ENCODE measurements around the gene PPP3CB.

PPP3CB gene

DNA sequence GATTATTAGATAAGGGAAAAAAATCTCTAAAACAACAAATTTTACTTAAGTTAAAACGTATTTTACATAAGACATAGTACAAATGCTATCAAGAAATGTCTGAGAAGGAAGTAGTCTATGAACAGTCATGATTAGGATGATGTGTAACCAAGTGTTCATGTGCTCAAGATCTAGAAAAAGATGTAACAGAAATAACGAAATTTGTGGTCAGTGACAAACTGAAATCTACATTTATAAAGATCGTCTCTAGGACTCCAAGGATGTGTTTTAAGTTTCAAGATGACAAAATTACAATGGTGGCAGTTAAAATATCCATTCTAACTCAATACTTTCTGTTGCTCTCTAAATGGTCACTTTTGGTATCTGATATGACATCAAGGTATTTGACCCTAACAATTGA lies 17.2 kb downstream of the PPP3CB start:
- no peak for DNase-seq

DNA sequence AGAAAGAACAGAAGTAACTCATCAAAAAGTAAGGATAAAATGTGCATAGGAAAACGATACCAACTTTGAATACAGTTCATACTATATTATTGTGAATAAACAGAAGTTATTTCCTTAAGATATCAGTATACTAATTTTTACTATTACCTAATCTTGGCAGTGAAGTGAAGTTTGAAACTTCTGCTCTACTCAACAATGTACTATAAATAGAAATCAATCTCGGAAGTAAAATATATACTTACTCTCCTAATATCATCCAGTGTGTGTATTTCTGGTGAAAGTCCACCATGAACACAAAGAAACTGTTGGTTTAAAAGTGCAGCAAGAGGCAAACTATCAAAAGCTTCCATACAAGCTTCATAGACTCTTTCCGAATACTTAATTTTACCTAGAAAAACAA lies 24.6 kb downstream of the PPP3CB start:
- no peak for DNase-seq

DNA sequence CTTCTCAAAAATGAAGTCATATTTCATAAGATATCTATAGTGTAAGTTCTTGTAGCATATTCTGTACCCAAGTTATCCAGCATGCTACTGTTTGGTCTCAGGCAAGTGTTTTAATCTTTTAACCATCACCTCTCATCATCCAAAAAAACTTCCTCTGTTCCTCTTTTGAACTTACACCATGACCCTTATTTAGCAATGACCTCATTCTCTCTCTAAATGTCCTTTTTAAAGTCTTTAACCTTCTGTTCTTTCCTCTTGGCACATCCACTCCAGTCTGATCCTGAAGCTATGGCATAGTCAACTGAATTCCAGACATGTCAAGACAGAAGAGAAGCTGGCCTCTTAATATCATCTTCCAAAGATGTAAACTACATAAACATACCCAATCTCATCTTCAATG lies 26.2 kb downstream of the PPP3CB start:
- no peak for DNase-seq

DNA sequence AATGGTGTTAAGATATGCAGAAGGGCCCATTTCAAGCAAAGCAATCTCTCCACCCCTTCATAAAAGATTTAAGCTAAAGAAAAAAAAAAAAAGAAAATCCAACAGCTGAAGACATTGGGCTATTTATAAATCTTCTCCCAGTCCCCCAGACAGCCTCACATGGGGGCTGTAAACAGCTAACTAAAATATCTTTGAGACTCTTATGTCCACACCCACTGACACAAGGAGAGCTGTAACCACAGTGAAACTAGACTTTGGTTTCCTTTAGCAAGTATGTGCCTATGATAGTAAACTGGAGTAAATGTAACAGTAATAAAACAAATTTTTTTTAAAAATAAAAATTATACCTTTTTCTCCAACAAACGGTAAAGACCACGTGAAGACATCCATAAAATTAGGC lies 28.6 kb downstream of the PPP3CB start:
- DNase-seq, result no peak

DNA sequence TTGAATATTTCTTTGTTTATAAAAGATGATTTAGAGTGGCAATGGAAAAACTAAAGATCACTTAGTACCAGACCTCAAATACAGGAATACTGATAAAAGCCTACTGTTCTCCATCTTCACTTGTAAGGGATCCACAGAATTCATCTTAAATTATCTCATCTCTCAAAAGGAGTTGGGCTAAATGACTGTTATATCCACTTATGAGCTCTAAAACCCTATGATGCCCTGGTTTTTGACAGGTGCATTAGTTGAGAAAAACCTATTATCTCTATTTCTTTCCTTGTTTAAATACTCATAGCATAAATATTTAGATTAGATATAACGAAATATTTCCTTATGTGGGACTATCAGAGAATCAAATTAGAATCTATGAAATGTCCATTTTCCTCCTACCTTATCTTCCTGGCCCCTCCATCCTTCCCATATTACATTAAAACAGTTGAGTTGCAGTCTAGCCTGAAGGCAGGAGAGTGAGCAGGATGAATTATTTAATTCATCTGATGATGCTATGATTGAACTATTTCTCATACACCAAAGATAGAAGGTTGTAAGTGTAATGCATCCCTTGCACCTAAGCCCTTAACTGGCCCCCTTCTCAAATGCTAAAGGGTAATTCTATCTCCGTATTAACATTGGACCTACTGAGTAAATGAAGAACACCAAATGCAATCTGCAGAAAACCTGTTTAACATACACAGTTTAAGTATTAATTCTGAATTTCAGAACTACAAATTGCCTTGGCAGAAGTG lies 29.7 kb downstream of the PPP3CB start:
- no peak for DNase-seq

DNA sequence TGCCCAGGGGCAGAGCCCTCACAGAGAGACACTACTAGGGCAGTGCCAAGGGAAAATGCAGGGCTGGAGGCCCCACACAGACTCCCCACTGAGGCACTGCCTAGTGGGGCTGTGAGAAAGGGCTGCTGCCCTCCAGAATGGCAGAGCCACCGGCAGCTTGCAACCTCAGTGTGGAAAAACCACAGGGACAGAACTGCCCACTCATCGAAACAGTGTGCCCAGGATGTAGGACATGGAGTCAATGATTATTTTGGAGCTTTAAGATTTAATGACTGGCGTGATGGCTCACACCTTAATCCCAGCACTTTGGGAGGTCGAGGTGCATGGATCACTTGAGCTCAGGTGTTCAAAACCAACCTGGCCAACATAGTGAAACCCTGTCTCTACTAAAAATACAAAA lies 34.9 kb downstream of the PPP3CB start:
- no peak for DNase-seq

DNA sequence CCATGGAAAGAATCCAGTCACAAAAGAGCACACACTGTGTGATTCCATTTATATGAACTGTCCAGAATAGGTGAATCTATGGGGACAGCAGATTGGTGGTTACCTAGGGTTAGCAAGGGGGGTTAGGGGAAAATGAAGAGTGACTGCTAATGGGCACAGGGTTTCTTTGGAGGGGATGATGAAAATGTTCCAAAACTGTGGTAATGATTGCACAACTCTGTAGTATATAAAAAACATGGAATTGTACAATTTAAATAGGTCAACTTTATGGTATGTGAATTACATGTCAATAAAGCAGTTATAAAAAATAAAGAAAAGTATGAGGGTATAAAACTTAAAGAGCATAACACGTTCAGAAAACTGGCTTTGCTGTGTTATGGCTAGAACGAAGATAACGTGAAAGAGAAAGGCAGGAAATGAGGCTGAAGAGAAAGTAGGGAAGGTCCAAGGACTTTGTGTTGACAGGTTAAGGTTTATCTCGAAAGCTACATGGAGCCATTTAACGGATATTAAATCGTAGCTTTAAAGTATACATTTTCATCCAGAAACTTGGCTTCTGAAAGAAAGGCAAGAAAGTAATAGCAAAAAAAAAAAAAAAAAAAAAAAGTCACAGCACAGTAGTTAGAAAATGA lies 36.0 kb downstream of the PPP3CB start:
- DNase-seq, result no peak

DNA sequence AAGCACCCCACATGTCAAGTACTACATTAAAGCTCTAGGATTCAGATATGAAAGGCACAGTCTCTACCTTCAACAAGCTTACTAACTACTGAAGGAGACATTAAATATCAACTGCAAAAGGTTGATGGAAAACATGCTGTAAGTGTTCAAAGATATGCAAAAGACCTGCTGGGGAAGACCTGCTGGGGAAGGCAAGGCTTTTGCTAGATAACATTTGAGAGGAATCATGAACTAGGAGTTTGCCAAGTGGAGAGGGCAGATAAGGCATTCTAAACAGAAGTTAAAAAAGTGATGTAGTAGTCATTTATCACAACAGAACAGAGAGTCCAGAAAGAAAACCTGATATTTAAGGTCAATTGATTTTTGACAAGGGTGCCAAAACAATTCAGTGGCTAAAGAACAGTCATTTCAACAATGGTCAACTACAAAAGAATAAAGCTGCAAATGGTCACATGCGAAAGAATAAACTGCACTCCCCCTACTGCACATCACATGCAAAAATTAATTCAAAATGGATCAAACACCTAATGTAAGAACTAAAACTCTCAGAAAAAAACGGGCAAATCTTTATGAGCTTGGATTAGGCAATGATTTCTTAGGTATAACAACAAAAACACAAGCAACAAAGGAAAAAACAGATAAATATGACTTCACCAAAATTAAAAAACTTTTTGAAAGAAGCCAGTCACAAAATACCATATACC lies 39.5 kb downstream of the PPP3CB start:
- no peak for DNase-seq

DNA sequence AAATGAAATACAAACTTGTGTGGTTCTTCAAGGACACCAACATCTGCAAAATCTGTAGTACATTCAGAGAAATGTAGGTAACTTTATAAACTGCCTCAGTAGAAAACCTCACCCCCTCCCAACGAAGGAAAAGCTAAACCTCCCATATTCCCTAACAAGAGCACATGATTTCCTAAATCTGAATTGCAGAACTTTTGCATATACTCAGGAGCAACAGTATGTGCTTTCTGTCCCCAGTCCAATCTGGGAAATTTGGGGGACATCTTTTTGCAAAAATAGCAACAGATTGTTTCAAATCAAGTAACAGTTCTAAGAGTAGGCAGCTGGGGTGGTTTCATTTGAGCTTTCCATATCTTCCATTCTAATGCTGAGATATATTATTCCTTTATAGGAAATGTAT lies 46.7 kb downstream of the PPP3CB start:
- DNase-seq, result no peak

DNA sequence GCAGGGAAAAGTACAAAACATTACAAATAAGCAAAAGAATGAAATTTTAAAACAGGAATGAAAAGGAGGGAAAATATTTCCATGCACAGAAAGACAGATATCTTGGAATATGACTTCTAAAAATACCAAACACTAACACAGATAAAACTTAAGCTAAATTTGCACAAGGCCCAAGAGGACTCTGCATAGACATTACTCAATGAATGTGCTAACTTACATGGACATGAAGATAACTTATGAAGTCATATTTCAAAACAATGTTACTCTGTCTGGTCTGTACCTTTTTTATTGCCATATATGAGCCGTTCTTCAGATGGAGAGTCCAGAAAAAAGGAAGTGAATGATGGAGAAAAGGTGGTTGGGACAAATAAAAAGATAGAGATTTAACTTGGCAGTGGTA lies 47.4 kb downstream of the PPP3CB start:
- no peak for DNase-seq

DNA sequence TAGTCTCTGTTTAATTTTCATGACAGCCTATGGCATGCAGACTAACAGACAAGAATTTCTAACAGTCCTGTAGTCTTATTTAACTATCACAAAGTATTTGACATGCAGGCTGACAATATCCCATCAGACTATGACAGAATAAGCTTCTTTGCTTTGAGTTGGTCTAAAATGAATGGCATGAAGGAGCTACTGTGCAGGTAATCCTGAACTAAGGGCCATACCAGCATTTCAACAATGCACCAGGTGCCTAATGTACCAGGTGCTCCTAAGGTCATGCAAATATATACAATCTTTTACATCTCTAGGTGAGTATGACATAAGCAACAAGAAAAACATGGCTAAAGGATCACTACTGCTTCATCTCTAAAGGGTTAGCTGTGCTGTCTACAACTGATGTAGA lies 48.9 kb downstream of the PPP3CB start:
- DNase-seq, result no peak

DNA sequence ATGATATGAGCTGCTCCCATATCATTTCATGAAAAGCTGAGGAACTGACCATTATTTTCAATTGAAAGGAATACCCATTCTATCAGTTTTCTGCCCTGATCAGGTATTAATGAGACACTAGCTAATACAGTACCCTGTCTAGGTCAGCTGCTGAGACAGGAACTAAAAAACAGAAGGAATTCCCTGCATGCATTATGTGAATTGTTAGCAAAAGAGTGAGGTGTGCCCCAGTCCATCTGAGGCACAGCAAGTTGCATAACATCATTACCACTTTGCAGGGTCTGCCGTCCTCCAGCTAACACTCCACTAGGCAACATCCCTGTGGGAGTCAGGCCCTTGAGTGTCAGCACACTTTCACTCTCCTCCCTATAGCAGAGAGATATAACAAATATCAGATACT lies 51.4 kb downstream of the PPP3CB start:
- no peak for DNase-seq

DNA sequence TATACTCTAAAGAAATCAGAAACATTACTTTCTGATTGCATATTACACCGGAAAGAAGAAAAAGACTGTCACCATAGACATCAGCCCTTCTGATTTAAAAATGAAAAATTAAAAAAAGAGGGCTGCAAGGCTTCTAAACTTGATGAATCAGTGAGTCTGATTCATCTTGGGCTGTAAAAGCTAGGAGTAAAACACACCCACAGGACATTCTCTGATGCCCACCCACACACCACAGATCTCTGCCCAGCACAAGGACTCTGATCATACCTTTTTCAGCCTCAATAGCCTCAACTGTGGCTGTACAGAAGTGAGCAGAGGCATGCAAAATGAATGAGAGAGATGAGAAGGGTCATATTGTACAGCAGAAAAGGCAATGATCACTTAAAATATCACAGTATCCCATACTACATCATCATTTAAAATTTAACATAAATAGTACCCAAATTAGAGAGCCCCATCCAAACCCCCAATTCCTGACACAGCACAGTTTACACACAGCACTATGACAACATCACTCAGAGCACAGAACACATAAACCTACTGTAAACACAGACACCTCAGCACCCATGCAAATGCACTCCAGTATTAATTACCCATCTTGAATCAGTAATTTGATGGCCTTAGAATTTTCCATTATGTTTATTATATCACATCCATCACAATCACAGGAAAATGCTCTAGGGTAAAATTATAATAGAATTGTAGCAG lies 56.1 kb downstream of the PPP3CB start:
- no peak for DNase-seq

DNA sequence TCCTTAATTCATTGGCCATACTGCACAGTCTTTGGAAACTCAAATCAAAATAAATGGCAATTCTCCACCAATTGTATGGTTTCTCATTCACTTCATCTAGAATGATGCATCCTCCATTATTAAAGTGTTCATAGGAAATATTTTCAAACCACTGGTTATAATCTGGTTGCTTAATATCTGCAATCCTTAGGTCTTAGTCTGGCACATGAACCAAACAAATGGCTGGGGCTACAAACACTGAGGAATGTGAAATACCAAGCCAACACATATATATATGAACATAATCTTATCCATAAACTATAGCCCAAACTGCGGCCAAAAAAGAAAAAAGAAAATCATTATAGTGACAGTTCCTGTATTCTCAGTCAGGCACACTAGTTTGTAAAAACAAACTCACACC lies 56.8 kb downstream of the PPP3CB start:
- DNase-seq, result no peak

DNA sequence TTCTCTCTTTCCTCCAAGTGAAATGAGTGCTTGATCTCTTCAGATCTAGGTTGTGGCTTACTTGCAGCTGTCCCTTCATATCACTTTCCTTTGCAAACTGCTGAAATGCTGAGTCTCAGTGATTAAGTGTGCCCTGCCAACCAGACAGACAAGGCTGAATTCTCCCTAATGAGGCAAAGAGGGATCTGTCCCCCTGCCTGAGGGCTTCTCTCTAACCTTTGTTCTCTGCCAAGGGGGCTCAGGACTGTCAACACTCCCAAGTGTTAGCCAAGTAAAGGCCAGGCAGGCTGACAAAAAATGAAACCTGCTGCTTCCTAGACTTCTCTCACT lies 62.3 kb downstream of the PPP3CB start, which contains the start of gene MSS51:
Gene MSS51, minus strand, starts transcription at position 24 of the 330 bp plus-strand sequence. CDS start 5,277 bp downstream, outside the sequence.
- no peak for DNase-seq

DNA sequence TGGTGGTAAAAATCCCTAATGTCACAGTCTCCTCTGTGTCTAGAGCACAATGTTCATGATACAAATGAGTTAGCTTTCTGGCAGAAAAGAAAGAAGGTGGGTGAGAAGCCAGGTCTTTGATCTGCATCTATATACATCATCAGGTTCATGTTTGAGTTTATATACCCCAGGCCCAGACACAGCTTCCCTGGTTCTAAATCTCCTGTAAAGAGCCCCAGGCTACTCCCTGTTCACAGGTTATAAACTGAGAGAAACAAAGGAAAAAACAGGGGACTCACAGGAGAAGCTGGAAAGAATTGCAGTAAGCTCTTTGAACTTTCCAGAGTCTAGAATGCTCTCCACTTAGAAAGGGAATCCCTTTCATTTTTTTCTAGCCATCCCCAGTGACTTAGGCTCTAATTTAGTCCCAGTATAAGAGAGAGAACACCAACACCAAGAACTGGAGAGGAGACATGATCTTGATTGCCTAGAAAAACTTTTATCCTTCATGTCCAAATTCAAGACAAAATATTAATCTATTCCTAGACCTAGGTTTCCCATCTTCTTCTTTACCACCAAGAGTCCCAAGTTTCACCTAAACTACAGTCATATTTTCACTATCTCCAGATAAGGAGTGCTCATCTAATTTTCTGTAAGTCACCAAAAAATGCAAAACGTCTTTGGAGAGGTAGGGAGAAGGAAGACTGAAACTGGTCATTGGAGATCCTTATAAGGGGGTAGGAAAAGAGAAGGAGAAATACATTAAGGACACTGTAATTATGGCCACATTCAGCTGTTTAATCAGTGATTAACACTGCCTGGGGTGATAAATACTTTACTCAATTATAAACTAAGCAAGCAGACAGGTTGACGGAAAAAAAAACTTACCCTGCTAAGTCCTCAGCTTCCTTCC lies 62.9 kb downstream of the PPP3CB start:
- DNase-seq, result no peak

DNA sequence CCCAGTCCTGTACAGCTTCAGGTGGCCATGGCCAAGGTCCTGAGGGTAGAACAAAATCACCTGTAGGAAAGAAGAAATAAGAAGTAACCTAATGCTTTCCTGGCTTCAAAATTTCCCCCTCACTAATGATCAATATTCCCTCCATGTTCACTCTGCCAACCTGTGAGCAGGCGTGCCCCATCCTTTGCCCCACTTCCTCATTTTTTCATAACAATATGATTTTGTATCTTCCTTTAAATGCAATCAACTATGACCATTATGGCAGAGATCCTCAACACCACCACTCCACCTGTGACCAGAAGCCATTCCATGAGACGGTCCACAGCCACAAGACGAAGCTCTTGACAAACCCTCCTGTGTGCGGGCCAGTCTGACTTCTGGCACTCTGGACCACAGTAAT lies 69.5 kb downstream of the PPP3CB start:
- DNase-seq, result no peak

DNA sequence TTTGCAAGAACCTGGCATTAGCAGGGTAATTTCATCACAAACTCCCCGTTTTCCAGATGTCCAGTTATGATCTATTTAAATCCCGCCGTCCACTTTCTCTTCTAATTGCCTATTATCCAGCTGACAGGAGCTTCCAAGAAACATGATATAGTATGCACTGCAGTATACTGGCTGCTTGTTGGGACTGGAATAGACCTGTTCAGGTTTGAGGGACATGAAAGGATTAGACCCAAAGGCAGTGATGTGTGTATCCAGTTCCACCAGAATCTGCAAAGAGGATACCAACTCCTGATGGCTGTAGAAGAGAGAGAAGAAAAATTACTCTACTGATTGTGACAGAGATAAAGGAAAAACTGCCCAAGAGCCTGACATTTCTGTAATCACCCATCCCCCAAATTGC lies 71.3 kb downstream of the PPP3CB start:
- no peak for DNase-seq

DNA sequence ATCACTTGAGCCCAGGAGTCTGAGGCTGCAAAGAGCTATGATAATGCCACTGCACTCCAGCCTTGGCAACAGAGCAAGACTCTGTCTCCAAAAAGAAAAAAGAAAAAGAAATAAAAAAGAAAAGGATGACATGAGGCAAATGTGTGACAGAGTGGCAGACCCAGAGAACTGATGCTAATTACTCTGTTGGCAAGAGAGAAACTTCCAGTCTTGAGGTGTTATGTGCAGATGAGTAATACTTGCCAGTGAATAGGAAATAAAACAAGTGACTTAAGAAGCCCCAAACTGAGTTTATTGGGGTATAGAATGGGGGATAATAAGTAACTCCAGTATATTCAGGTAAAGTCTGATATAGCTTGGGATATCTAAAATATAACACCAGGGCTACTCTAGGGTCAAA lies 72.5 kb downstream of the PPP3CB start:
- DNase-seq, result no peak

DNA sequence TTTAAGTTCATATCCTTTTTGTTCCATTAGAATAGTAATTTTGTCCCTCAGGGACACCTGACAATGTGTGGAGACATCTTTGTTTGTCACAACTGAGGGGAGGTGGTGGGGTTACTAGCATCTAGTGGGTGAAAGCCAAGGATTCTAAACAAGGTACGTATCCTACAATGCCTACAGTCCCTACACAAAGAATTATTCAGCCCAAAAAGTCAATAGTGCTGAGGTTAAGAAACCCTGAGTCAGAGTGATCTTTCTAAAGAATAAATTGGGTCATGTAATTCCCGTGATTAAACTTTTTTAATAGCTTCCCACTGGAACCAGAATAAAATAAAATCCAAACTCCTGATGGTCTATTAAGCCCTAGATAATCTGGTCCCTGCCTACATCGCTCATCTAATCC lies 79.3 kb downstream of the PPP3CB start:
- no peak for DNase-seq

DNA sequence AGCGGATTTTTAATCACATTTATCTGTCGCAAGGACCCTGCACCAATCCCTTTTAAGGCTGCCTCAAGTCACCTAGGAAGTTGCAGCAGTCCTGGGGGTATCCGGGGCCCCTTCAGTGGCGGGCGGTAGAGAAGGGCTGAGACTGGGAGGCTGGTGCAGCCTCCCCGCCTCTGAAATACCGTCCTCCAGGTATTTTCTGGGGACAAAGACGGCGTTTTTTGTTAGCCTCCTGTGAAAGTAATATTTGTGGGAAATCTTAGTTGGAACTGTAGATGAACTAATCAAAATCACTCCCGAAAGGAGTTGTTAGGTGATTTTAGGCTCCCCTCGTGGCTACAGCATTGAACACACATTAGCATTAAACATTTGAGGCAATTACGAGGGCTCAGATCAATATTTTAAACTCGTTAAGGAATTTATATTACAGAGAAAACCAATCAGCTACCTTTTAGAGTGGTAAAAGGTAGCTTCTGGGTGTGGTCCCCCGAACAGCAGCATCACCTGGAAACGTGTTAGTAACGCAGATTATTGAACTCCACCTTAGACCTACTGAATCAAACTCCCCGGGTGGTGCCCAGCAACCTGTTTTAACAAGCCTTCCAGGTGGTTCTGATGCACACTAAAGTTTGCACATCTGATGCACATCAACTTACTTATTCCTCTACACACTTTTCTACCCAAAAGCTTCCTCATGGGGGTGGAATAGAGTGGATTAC lies 81.4 kb downstream of the PPP3CB start:
- DNase-seq, result no peak

All from left hindlimb (tissue), 1 donor.